T-helper 1 cell treated with Interleukin-12 subunit alpha and Interleukin-12 subunit beta and Interleukin-4 antibody, amounts not matched to agents 30 ng/mL and 1 ng/mL, for 36 hours (primary cell): ENCODE data around the gene MRPL17. TPM values are rescaled to one million over a fixed set of nuclear protein-coding genes. Genes with fewer than 3 reads are reported as not detected.

Experiments used
- intact Hi-C: fragments of 100-400 bp; cut with micrococcal nuclease; formaldehyde crosslinking; loops from one replicate; pipeline ENCODE4 v1.15.1; 2024
- total RNA-seq: library from RNA; stranded (reverse); gene quantifications from 2 replicates; pipeline ENCODE4 v1.2.3, GENCODE V29; 2022

Gene MRPL17
- total RNA-seq, 1 donor from 2014 or later: 51.0 TPM

DNA sequence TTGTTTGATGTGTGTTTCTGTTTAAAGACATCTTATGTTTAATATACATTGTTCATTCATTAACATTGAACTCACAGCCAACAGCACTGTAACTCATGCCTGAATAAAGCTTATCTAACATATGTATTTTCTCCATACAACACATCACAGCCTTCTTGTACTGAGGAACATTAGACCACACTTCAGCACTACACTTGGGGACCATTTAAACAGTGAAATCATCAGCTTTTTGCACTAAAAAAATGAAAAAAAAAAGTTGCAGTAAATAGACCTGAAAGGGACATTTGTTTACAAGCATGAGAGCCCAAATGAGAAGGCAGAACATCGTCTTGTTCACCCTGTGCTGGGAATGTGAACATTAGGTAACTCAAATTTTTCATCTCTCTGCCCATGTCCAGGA, 48.6 kb downstream of the MRPL17 start:
- intact Hi-C loops: no loop called here

DNA sequence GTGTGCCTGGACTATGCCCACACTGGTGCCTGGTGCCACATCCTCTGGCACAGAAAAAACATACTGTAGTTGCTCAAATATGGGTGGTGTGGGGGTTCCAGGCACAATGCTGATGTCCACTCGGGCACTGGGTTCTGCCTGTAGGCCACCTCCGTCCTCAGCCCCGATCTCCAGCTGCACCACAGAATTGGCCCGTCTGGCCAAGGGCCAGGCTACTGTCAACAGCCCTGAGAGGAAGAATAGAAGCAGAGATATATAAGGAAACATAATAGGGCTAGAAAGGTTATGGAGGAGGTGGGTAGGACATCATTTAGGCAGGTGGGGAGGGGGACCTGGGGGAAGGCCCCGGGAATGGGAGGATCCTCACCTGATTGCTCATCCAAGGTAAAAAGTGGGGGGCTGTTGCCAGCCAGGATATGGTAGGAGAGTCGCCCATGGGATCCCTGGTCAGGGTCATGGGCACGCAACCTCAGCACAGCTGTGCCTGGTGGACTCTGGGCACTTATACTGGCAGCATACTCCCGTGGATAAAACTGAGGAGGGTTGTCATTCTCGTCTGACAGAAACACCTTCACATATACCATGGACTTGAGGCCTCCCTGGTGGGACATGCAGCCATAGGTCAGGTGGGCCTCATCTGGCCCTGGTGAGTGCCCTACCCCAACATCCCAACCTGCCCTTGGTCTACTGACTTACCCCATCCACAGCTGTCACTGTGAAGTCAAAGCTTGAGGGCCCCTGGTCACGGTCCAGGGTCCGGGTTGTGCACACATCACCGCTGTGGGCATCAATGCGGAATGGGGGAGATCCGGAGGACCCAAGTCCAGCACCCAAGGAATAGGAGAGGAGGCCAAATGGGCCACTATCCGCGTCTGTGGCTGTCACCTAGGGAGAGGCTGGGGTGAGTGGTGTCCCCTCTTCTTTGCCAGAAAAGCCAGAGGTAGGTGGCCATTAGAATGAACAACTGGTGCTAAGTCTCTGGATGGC, 49.4 kb downstream of the MRPL17 start:
- intact Hi-C loops: no loop called here

DNA sequence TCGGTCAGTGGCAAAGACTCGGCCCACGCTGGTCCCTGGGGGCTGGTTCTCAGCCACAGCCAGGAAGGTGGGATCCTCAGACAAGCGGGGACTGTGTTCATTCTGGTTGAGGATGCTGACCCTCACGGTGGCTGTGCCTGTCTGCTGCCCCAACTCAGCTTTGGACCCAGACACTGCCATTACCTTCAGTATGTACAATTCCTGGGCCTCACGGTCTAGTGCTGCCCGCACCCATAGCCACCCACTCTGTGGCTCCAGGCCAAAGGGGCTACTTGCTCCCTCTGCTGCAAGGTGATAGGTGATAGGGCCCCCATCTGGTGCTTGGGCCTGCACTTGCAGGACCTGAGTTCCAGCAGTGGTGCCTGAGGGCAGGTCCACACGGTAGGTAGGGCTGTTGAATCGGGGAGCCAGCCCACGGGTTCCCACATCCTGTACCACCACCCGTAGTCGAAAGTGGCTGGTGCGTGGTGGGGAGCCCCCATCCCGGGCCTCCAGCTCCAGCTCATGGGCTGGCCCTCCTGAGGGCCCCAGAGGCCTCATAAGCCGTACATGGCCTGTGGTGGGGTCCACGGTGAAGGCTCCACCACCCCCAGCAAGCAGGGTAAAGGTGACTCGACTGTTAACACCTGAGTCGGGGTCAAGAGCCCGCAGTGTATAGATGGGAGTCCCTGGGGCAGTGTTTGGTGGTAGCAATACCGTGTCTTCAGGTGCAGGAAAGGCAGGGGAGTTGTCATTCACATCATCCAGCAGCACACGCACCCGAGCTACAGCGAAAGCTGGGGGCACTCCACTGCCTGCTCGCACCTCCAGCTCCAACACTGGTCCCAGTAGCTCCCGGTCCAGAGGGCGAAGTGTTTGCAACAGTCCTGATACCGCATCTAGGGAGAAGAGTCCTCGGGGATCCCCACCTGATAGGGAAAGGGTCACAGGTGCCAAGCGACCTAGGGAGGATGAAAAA, 50.7 kb downstream of the MRPL17 start:
- intact Hi-C loops: no loop called here

DNA sequence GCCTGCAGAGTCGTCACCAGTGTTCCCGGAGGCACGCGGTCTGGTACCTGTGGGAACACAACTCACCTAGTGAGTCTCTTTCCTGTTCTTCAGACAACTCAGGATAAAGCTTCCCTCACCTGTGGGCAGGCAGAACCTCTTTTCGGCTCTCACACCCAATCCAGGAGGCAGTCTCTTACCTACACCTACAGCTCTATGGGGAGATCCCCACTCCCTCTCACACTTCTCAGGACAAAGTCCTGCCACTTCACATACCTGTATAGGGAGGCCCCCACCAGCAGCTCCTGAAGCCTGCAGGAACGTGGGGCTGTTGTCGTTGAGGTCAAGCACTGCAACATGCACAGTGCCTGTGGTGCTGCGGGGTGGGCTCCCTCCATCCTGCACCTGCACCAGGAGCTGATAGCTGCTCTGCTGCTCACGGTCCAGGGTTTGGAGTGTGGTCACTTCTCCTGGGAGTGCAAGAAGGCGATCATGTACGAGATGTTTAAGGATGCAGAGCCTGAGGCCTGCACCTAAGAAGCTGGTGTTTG, 51.7 kb downstream of the MRPL17 start:
- intact Hi-C loops: no loop called here

DNA sequence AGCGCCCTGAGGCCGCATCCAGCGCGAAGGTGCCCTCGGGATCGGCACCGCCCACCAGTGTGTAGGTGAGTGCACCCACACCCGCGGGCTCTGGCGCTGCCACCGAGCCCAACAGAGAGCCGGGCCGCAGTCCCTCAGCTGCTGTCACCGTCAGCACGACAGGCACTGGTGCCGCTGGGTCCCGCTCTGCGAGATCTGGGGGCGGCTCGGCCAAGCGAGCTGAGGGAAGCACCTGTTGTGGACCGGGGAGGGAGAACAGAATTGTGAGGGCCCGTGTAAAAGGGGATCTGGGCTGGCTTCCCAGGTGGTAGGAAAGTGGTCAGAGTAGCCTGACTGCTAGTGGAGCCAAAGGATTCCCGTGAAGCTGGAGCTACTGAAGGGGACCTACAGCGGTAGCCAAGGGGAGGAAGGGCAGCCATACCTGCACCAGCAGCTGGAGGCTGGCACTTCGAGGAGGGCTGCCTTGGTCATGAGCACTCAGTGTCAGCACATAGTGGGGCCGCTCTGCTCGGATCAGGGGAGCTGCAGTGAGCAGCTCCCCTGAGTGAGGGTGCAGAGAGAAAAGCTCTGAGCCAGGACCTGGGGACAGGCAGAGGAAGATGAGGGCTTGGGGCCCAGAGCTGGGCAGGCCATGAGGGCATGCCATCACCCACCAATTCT, 52.4 kb downstream of the MRPL17 start:
- intact Hi-C loops: no loop called here

Other genes starting within 250 kb of the MRPL17 start
- gene HPX, start 242.4 kb downstream of the MRPL17 start, total RNA-seq: 0.51 TPM in 1 of 2 replicates, not detected in the other
- gene TRIM3, start 209.4 kb downstream of the MRPL17 start, total RNA-seq: 4.6 and 5.5 TPM in 2 replicates
- gene ARFIP2, start 202.0 kb downstream of the MRPL17 start, total RNA-seq: 44.7 and 49.3 TPM in 2 replicates
- gene TIMM10B, start 201.8 kb downstream of the MRPL17 start, total RNA-seq: 29.4 and 30.9 TPM in 2 replicates
- 23.2 and 26.1 TPM in 2 replicates for gene DNHD1, start 186.1 kb downstream of the MRPL17 start, total RNA-seq
- gene RRP8, start 79.7 kb downstream of the MRPL17 start, total RNA-seq: 27.3 and 28.2 TPM in 2 replicates
- gene ILK, start 79.6 kb downstream of the MRPL17 start, total RNA-seq: 136 and 144 TPM in 2 replicates
- gene TAF10, start 71.1 kb downstream of the MRPL17 start, total RNA-seq: 132 and 150 TPM in 2 replicates
- gene TPP1, start 63.9 kb downstream of the MRPL17 start, total RNA-seq: 94.4 and 95.9 TPM in 2 replicates
- 0.32 and 0.37 TPM in 2 replicates for gene DCHS1, start 27.5 kb downstream of the MRPL17 start, total RNA-seq
- 0.41 TPM in 1 of 2 replicates, not detected in the other for gene OR2AG2, start 88.6 kb upstream of the MRPL17 start, total RNA-seq
- not detected in 2 replicates for gene OR2AG1, start 99.7 kb upstream of the MRPL17 start, total RNA-seq
- gene OR6A2, start 116.3 kb upstream of the MRPL17 start, total RNA-seq: 0.05 and 0.12 TPM in 2 replicates
- gene OR10A5, start 162.3 kb upstream of the MRPL17 start, total RNA-seq: not detected in 2 replicates
- gene OR10A2, start 179.7 kb upstream of the MRPL17 start, total RNA-seq: not detected in 2 replicates
- gene OR10A4, start 193.3 kb upstream of the MRPL17 start, total RNA-seq: not detected in 2 replicates
- 0.20 TPM in 2 replicates for gene OR2D2, start 209.2 kb upstream of the MRPL17 start, total RNA-seq
- not detected in 2 replicates for gene OR2D3, start 237.7 kb upstream of the MRPL17 start, total RNA-seq
- gene ZNF215, start 243.1 kb upstream of the MRPL17 start, total RNA-seq: 1.9 and 2.3 TPM in 2 replicates